HL-60 (cell line): ENCODE results near the gene CLEC2B.

Experiments used
- GABPA ChIP-seq: IDR thresholded peaks from 2 replicates; pipeline ENCODE4 v1.6.1; 2012; ENCODE audit warnings: low read depth
- POLR2AphosphoS5 ChIP-seq: IDR thresholded peaks from 2 replicates; pipeline ENCODE4 v1.6.1; 2012; ENCODE audit warnings: low read depth
- TF ChIP-seq, protein P1 (sequence below): IDR thresholded peaks from one replicate; pipeline ENCODE4 v1.5.1; 2011; ENCODE audit warnings: low read length, control low read depth, inconsistent platforms; ENCODE audit not compliant: insufficient read depth

GRCh38 chr12:9851050-9851449 lies 18.1 kb downstream of the CLEC2B start:
- TF ChIP-seq, protein P1, sequence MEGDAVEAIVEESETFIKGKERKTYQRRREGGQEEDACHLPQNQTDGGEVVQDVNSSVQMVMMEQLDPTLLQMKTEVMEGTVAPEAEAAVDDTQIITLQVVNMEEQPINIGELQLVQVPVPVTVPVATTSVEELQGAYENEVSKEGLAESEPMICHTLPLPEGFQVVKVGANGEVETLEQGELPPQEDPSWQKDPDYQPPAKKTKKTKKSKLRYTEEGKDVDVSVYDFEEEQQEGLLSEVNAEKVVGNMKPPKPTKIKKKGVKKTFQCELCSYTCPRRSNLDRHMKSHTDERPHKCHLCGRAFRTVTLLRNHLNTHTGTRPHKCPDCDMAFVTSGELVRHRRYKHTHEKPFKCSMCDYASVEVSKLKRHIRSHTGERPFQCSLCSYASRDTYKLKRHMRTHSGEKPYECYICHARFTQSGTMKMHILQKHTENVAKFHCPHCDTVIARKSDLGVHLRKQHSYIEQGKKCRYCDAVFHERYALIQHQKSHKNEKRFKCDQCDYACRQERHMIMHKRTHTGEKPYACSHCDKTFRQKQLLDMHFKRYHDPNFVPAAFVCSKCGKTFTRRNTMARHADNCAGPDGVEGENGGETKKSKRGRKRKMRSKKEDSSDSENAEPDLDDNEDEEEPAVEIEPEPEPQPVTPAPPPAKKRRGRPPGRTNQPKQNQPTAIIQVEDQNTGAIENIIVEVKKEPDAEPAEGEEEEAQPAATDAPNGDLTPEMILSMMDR: no peak
- TF ChIP-seq POLR2AphosphoS5 (no peak), GABPA (no peak)
